Measurements from ENCODE around the gene SALL4. TPM values are rescaled to one million over a fixed set of nuclear protein-coding genes. Genes with fewer than 3 reads are reported as not detected.
A peak's percentile ranks its signal among the peaks of the same experiment; 100 is the strongest.

The SALL4 gene
- total and polyA plus RNA-seq, 5 experiments from 2014 or later, result 0.03 TPM; not detected in 4

DNA sequence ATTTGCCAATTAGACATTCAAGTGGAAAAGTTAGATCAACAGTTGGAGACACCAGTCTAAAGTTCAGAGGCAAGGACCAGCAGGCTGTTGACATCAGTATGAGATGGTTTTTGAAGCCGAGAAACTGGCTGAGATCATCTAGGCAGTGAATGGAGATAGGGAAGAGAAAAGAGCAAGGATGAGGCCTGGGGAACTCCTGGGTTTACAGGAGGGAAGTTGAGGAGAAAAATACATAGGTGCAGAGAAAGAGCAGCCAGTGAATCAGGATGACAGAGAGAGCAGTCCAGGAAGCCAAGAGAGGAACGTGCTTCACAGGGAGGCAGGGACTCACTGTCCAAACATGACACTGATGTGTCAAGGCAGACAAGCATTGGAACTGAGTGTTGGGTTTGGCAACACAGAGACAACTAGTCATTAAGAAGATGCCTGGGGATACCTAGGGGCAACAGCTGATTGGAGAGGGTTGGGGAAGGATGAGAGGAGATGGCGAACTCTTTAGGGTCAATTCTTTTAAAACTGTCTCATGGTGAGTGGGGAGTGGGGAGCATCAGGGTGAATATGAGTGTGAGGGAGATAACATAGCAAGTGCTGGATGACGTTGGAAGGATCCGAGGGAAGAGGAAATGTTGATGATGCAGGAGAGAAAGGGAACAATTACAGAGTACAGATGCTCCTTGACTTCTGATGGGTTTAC is 13.2 kb upstream of the SALL4 start:
- peaks cover 0 to 6% (median 0%) of the 10 kb centered on the region in 9 donors for H3K9me3 Mint-ChIP-seq
- POLR2A ChIA-PET, result no interaction called here

DNA sequence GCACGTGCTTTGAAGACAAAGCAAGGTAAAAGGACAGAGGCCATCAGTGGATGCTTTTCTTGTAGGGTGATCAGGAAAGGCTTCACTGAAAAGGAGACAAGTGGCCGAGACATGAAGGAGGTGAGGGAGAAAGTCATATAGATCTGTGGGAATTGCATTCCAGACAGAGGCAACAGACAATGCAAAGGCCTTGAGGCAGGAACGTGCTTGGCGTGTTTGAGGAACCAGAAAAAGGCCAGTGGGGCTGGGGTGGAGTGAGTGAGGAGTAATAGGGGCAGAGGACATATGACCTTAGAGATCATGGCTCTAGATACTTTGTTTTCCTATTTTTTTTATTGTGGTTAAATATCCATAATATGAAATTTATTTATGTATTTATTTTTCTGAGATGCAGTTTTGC is 10.5 kb upstream of the SALL4 start:
- no peak overlapping the region for H3K4me3 Mint-ChIP-seq
- peaks cover 0 to 17% (median 2%) of the 10 kb centered on the region in 5 donors for H3K27me3 Mint-ChIP-seq
- no peaks in the 10 kb centered on the region for H3K4me1 Mint-ChIP-seq
- DNase-seq (no peak), ATAC-seq (no peak)
- peaks cover 0 to 2% (median 0%) of the 10 kb centered on the region in 9 donors for H3K9me3 Mint-ChIP-seq
- POLR2A ChIA-PET, result no interaction called here
- no peaks in the 10 kb centered on the region for H3K36me3 Mint-ChIP-seq
- H3K27ac Mint-ChIP-seq, result no peak overlapping the region

More for the DNA sequence above, 13.2 kb upstream of the SALL4 start:
- no peak overlapping the region for H3K27ac Mint-ChIP-seq
- H3K4me1 Mint-ChIP-seq, result peaks cover 0 to 3% (median 0%) of the 10 kb centered on the region in 4 donors
- ATAC-seq, result no peak
- no peak overlapping the region for H3K4me3 Mint-ChIP-seq
- peaks cover 7 to 22% (median 12%) of the 10 kb centered on the region in 5 donors for H3K27me3 Mint-ChIP-seq
- H3K36me3 Mint-ChIP-seq, result no peaks in the 10 kb centered on the region
- DNase-seq, result no peak

DNA sequence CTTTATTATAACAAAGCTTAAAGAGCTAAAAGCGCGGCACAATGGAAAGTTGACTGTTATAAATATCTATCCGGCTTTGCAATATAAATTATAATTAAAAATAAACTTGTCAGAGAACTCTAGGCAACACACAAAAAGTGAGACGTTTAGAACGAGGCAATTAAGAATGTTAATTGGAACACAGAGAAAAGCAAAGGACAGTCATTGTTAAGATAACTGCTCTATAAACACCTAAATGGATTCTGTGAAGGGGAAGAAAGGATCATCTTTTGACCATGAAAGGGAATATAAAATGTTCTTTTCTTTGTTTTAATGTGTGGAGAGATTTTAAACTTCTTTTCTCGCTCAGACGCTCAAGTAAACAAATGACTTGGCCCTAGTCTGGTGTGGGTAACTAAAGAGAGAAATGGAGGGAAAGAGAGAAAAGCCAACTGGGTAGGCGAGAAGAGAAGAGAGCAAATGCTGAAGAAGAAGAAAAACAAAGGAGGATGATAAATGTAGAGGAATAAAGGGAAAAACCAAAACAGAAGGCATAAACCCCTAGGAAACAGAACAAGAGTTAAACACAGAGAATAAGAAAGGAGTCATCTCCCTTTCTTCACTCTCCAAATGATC is 9.3 kb upstream of the SALL4 start:
- Mint-ChIP-seq H3K9me3 (peaks cover 0 to 4% (median 0%) of the 10 kb centered on the region in 9 donors), H3K4me1 (no peaks in the 10 kb centered on the region), H3K27me3 (peaks cover 0 to 21% (median 2%) of the 10 kb centered on the region in 5 donors), H3K27ac (no peak overlapping the region), H3K4me3 (no peak overlapping the region), H3K36me3 (no peaks in the 10 kb centered on the region)
- no peak for DNase-seq
- ATAC-seq, result no peak
- POLR2A ChIA-PET, result no interaction called here

DNA sequence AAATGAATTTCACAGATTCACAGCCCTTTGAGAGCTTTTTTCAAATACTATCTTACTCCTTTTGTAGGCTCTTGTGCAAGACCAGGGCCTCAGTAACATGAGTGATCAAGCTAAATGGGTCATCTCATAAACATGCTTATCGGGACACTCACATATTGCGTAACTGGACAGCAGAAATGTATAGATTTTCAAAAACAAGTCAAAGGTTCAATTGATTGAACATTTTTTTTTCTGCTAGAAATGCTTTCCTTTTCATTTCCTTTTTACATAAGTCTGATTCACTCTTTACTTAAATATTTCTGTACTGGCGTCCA is 8.7 kb upstream of the SALL4 start:
- no peak for DNase-seq
- no peak for ATAC-seq
- POLR2A ChIA-PET, result no interaction called here
- Mint-ChIP-seq H3K4me3 (no peak overlapping the region), H3K36me3 (no peaks in the 10 kb centered on the region), H3K27me3 (peaks cover 4 to 27% (median 6%) of the 10 kb centered on the region in 5 donors), H3K9me3 (peaks cover 0 to 4% (median 0%) of the 10 kb centered on the region in 9 donors), H3K4me1 (no peaks in the 10 kb centered on the region), H3K27ac (no peak overlapping the region)

DNA sequence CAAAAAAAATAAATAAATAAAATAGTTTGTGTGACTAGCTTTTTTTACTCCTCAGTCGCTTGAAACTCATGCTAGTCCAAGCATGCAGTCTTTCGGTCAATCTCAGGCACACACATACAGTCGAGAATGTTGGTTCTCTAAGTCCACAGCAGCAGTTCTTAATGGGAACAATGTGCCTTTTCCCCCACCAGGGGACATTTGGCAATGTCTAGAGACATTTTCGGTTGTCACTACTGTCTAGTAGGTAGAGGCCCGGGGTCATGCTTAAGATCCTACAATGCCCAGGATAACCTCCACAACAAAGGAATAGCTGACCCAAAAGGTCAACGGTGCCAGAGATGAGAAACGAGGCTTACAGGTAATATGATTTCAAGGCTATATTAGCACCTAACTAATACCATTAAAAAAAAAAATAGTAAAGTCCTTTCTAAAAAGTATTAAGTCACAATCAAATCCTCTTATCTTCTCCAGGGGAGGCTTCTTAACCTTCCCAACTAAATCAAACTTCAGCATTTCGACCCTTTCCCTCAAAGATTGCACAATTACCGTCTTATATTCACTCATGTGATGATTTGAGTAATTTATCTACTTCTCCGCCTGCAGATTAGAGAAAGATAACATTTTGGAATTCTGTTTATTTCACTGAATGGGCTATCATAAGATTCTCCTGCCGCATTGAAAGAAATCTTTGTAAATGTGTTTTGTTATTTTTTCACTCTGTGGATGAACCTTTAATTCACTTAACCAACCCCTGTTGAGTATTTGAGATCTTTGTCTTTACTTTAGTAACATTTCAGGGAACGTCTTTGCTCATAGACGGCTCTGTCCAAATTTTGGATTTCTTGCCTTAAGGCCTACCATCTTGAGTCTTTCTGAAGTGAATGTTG is 8.1 kb upstream of the SALL4 start:
- H3K9me3 Mint-ChIP-seq, result peaks cover 0 to 4% (median 0%) of the 10 kb centered on the region in 9 donors
- H3K27ac Mint-ChIP-seq, result no peak overlapping the region
- H3K36me3 Mint-ChIP-seq, result peaks cover 0 to 2% (median 0%) of the 10 kb centered on the region in 3 donors
- POLR2A ChIA-PET, result no interaction called here
- no peak overlapping the region for H3K4me3 Mint-ChIP-seq
- H3K4me1 Mint-ChIP-seq, result no peaks in the 10 kb centered on the region
- H3K27me3 Mint-ChIP-seq, result peaks cover 8 to 26% (median 10%) of the 10 kb centered on the region in 5 donors
- no peak for DNase-seq
- no peak for ATAC-seq

DNA sequence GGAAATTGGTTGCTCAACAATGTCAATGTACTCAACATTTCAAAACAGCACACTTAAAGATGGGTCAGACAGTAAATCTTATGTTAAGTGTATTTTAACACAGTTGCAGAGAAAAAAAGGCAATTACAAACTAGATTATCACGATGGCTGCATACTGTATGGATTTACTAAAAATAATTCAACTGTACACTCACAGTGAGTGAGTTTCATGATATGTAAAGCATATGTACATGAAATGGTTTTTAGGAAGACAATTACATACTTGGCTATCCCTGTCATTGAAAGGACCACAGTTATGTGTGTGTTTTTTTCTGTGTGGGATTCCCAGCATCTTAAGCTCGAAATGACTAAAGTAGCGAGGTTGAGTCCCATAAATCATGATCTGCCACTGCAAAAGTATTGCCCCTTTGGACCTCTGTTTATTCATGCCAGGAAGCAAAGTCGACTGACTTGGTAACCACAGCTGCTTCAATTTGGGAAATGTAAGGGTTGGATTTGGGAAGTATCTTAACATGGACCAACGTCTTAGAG is 5.5 kb upstream of the SALL4 start:
- no peak overlapping the region for H3K27ac Mint-ChIP-seq
- POLR2A ChIA-PET, result no interaction called here
- peaks cover 0 to 2% (median 0%) of the 10 kb centered on the region in 3 donors for H3K36me3 Mint-ChIP-seq
- H3K27me3 Mint-ChIP-seq, result peaks cover 16 to 28% (median 24%) of the 10 kb centered on the region in 5 donors
- H3K4me1 Mint-ChIP-seq, result no peaks in the 10 kb centered on the region
- H3K4me3 Mint-ChIP-seq, result no peak overlapping the region
- DNase-seq (no peak), ATAC-seq (no peak)
- H3K9me3 Mint-ChIP-seq, result peaks cover 0 to 2% (median 0%) of the 10 kb centered on the region in 9 donors

DNA sequence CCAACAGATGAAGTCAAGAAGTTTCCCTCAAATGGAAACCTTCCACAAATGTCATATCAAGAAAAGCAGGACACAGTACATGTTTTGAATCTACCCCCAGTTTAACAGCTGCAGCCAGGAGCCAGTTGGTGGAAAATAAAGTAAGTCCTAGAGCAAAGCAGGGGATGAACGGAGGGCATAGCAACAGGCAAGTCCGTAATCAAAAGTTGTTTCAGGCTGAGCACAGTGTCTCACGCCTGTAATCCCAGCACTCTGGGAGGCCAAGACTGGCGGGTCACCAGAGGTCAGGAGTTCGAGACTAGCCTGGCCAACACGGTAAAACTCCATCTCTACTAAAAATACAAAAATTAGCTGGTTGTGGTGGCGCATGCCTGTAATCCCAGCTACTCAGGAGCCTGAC is 2.4 kb upstream of the SALL4 start:
- Mint-ChIP-seq H3K4me1 (peaks cover 0 to 10% (median 5%) of the 10 kb centered on the region in 4 donors), H3K27me3 (peaks cover 22 to 50% (median 34%) of the 10 kb centered on the region in 5 donors)

DNA sequence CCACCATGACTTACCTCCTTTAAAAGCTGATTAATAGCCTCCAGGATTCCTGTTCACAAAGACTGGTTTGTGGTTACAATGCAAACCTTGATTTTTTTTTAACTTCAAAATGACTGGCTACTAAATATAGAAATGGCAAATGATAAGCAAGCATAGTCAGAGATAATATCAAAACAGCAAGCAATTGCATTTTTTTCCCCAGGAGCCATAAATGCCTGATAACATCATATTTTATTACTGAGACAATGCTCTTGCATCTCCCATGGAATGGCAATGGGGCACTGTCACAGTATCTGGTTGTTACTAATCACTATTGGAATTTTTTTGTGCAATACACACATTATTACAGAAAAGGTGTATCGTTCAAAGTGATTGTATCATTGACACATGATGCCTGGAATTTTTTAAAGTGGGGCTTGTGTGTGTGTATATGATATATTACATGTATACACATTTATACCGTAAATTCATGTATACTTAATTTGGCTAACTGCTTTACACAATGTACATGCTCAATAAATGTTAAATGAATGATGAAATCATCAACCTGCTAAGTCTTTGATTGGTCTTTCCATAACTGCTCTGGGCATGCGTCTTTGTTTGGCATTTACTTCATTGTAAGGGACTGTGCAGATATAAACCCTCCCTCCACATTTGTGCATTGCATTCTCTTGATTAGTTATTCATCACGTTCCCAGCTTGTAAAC is 980 bp upstream of the SALL4 start:
- DNase-seq (no peak), ATAC-seq (no peak)
- Mint-ChIP-seq H3K4me1 (peaks cover 0 to 14% (median 8%) of the 10 kb centered on the region in 4 donors), H3K9me3 (peaks cover 0 to 3% (median 0%) of the 10 kb centered on the region in 9 donors), H3K27ac (no peak overlapping the region), H3K27me3 (peaks cover 30 to 65% (median 44%) of the 10 kb centered on the region in 5 donors), H3K4me3 (no peak overlapping the region), H3K36me3 (peaks cover 0 to 2% (median 0%) of the 10 kb centered on the region in 3 donors)
- POLR2A ChIA-PET, result no interaction called here

More for the DNA sequence above, 2.4 kb upstream of the SALL4 start:
- H3K36me3 Mint-ChIP-seq, result peaks cover 0 to 2% (median 0%) of the 10 kb centered on the region in 3 donors
- ATAC-seq (no peak), DNase-seq (no peak)
- H3K4me3 Mint-ChIP-seq, result no peak overlapping the region
- no peak overlapping the region for H3K27ac Mint-ChIP-seq
- peaks cover 0 to 3% (median 0%) of the 10 kb centered on the region in 9 donors for H3K9me3 Mint-ChIP-seq
- POLR2A ChIA-PET, result no interaction called here

DNA sequence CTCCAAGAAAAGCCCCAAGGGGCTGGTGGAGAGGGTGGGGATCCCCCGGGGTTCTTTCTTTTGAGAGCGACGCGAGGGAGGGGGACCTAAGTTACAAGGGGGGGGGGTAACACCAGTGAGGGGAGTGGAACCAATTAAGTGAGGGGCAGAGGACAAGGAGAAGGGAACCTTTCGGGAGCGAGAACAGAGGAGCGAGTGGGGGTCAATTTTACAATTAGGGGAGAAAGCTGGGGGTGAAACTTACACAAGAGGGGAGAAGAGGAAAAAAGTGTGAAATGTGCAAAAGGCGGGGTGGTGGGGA is 548 bp downstream of the SALL4 start:
- ATAC-seq (no peak), DNase-seq (no peak)
- H3K4me3 Mint-ChIP-seq, result peak overlapping the region in 1 of 10 donors; percentile 55
- H3K27ac Mint-ChIP-seq, result no peak overlapping the region
- H3K9me3 Mint-ChIP-seq, result peaks cover 0 to 3% (median 0%) of the 10 kb centered on the region in 9 donors
- peaks cover 0 to 2% (median 0%) of the 10 kb centered on the region in 3 donors for H3K36me3 Mint-ChIP-seq
- peaks cover 0 to 14% (median 8%) of the 10 kb centered on the region in 4 donors for H3K4me1 Mint-ChIP-seq
- H3K27me3 Mint-ChIP-seq, result peaks cover 33 to 73% (median 50%) of the 10 kb centered on the region in 5 donors
- POLR2A ChIA-PET, result no interaction called here

DNA sequence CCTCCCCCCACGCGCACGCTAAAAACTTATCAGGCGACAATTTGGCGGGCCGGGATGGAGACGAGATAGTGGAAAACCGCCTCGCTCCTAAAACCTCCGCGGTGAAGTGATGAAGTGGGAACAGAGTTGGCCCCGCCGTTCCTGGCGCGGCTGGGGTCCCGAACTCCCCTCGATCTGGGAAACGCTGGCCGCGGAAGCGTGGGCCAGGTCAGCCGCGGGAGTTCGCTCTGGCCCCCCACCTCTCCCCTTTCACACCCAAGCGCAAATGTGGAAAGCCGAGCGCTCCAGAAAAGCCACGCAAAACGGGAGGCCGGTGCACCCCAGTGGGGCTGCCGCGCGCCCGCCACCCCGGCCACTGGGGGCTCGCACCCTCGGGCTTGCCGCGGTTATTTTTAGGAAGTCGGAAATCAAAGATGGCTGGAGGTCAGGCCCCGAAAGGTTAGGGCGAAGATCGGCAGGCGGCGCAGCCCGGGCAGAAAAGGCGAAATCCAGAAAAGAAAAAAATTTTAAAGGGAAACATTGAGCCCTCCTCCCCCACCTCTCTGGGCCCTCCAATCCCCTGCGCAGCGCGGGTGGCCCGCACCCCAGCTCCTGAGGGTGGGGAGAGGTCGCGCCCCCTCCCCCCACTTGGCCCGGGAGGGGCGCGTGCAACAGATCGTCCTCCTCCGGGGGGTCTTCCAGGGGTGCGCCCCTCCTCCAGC is 1.0 kb downstream of the SALL4 start:
- Mint-ChIP-seq H3K4me3 (peak overlapping the region in 7 of 10 donors; percentile 6 to 74 (median 50)), H3K4me1 (peaks cover 0 to 14% (median 8%) of the 10 kb centered on the region in 4 donors), H3K27me3 (peaks cover 32 to 75% (median 52%) of the 10 kb centered on the region in 5 donors), H3K9me3 (peaks cover 0 to 3% (median 0%) of the 10 kb centered on the region in 9 donors), H3K36me3 (peaks cover 0 to 2% (median 0%) of the 10 kb centered on the region in 3 donors), H3K27ac (peak overlapping the region in 1 of 10 donors; percentile 53)
- ATAC-seq (no peak), DNase-seq (no peak)
- POLR2A ChIA-PET, result no interaction called here

DNA sequence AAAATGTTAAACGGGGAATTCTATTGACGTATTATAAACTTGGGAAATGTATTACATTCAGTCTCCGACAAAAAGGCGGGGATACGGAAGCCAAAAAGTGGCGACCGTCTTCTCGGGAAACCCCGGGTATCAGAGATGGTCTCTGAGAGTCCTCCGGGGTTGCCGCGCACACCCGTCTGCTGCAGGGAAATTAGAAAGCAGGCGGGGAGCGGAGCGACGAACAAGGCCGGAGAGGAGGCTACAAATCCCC is 1.5 kb downstream of the SALL4 start:
- Mint-ChIP-seq H3K27me3 (peaks cover 30 to 75% (median 49%) of the 10 kb centered on the region in 5 donors), H3K4me3 (peak overlapping the region; percentile 6 to 74 (median 50)), H3K36me3 (no peaks in the 10 kb centered on the region), H3K9me3 (peaks cover 0 to 3% (median 0%) of the 10 kb centered on the region in 9 donors), H3K4me1 (peaks cover 0 to 14% (median 8%) of the 10 kb centered on the region in 4 donors), H3K27ac (no peak overlapping the region)
- no peak for ATAC-seq
- POLR2A ChIA-PET, result no interaction called here
- DNase-seq, result no peak
